B cell (primary cell): ENCODE measurements around the gene FGF6. TPM values are rescaled to one million over a fixed set of nuclear protein-coding genes. Genes with fewer than 3 reads are reported as not detected.

Experiments used
- ATAC-seq: fragments of 200-7000 bp; cut with Tn5 transposase; one replicate; pipeline ENCODE4 v1.10.0; 2021; ENCODE audit warnings: low read depth, mild to moderate bottlenecking, moderate number of reproducible peaks, moderate library complexity
- CTCF ChIA-PET: fragments of 350-600 bp; sonication (Branson Sonifier 250); formaldehyde crosslinking; loops from one replicate; lab custom pipeline; 2021; ENCODE audit warnings: antibody characterized with exemption, inconsistent platforms; lab: Charles Lee
- POLR2A ChIA-PET: fragments of 350-600 bp; sonication (Branson Sonifier 250); formaldehyde crosslinking; loops from one replicate; lab custom pipeline; 2021; ENCODE audit warnings: antibody characterized with exemption; lab: Charles Lee
- DNase-seq: peaks from one replicate; pipeline ENCODE4 v3.0.0; 2013
- H2AFZ ChIP-seq: 2 replicates; pipeline ENCODE4 v1.6.1; 2012; ENCODE audit warnings: mild to moderate bottlenecking, low read depth, low read length; ENCODE audit not compliant: insufficient read depth, poor library complexity, severe bottlenecking
- H3K27ac ChIP-seq, 2 donors: 1 replicate in 1 of 2; 2 replicates in 1 of 2; pipeline ENCODE4 v1.5.1; 2012 to 2013; ENCODE audit warnings: low read length in 2 of 2, mild to moderate bottlenecking in 2 of 2, moderate library complexity in 1 of 2
- H3K27me3 ChIP-seq, 4 experiments: fragments of 200-600 bp in 1 of 4; sonication (generic) in 1 of 4; replicated peaks in 1 of 4; 1 replicate in 2 of 4; 2 replicates in 2 of 4; pipeline versions ENCODE4 v1.6.1 to v1.7.0; 2013 to 2016; ENCODE audit warnings: low read length in 3 of 4, mild to moderate bottlenecking in 2 of 4, mixed read lengths in 1 of 4, moderate library complexity in 1 of 4; ENCODE audit not compliant: insufficient read depth in 4 of 4, control insufficient read depth in 3 of 4; ENCODE audit errors: control extremely low read depth in 1 of 4
- H3K36me3 ChIP-seq, 2 experiments: replicated peaks in 1 of 2; 1 replicate in 1 of 2; 2 replicates in 1 of 2; pipeline versions ENCODE4 v1.6.1 to v1.7.1; 2013; ENCODE audit warnings: low read length in 1 of 2; ENCODE audit not compliant: insufficient read depth in 2 of 2, control insufficient read depth in 1 of 2; ENCODE audit errors: control extremely low read depth in 1 of 2, extremely low read depth in 1 of 2
- H3K4me1 ChIP-seq, 2 donors: fragments of 200-600 bp in 1 of 2; sonication (generic) in 1 of 2; 1 replicate in 1 of 2; 2 replicates in 1 of 2; pipeline versions ENCODE4 v1.5.1 to v1.6.1; 2013 to 2017; ENCODE audit warnings: low read length in 2 of 2; ENCODE audit not compliant: control insufficient read depth in 2 of 2, insufficient read depth in 2 of 2
- H3K4me2 ChIP-seq: replicated peaks from 2 replicates; pipeline ENCODE3; 2012; ENCODE audit warnings: mild to moderate bottlenecking, low read depth, low read length; ENCODE audit not compliant: poor library complexity, severe bottlenecking
- H3K4me3 ChIP-seq, 5 experiments: fragments of 200-600 bp in 1 of 5; sonication (generic) in 1 of 5; 1 replicate in 3 of 5; 2 replicates in 2 of 5; pipeline versions ENCODE4 v1.5.1 to v1.7.0; 2011 to 2016; ENCODE audit warnings: low read length in 4 of 5, mild to moderate bottlenecking in 4 of 5, low read depth in 2 of 5, control low read depth in 1 of 5, moderate library complexity in 1 of 5; ENCODE audit not compliant: insufficient read depth in 1 of 5; ENCODE audit errors: control extremely low read depth in 1 of 5, extremely low read depth in 1 of 5
- H3K79me2 ChIP-seq: fragments of 200-600 bp; sonication (generic); one replicate; pipeline ENCODE4 v1.6.0; 2016; ENCODE audit warnings: low read length; ENCODE audit not compliant: control insufficient read depth, insufficient read depth
- H3K9ac ChIP-seq: fragments of 200-600 bp; sonication (generic); 2 replicates; pipeline ENCODE4 v1.6.1; 2017; ENCODE audit warnings: mild to moderate bottlenecking, low read length, moderate library complexity
- H3K9me3 ChIP-seq, 3 donors: one replicate each; pipeline versions ENCODE4 v1.6.1 to v1.7.1; 2013; ENCODE audit warnings: low read length in 2 of 3; ENCODE audit not compliant: control insufficient read depth in 2 of 3, insufficient read depth in 1 of 3; ENCODE audit errors: control extremely low read depth in 1 of 3
- H4K20me1 ChIP-seq: 2 replicates; pipeline ENCODE4 v1.6.0; 2012; ENCODE audit warnings: mild to moderate bottlenecking, low read length; ENCODE audit not compliant: insufficient read depth, control insufficient read depth, poor library complexity, severe bottlenecking
- H3K27ac Mint-ChIP-seq: one replicate; pipeline ENCODE4 v1.8.0; 2021; ENCODE audit warnings: mixed read lengths
- H3K27me3 Mint-ChIP-seq: one replicate; pipeline ENCODE4 v1.8.0; 2021; ENCODE audit warnings: mixed read lengths
- H3K4me1 Mint-ChIP-seq: one replicate; pipeline ENCODE4 v1.8.0; 2021; ENCODE audit warnings: mixed read lengths
- H3K4me3 Mint-ChIP-seq: one replicate; pipeline ENCODE4 v1.8.0; 2021; ENCODE audit warnings: mixed read lengths
- H3K9me3 Mint-ChIP-seq: one replicate; pipeline ENCODE4 v1.8.0; 2022; ENCODE audit warnings: mixed read lengths; ENCODE audit not compliant: insufficient read depth
- CTCF ChIP-seq: fragments of 200-600 bp; IDR thresholded peaks from one replicate; pipeline ENCODE4 v1.8.0; 2022; ENCODE audit warnings: antibody characterized with exemption, mild to moderate bottlenecking
- EZH2 ChIP-seq: IDR thresholded peaks from 2 replicates; pipeline ENCODE4 v1.6.1; 2012; ENCODE audit warnings: borderline replicate concordance, low read depth, mild to moderate bottlenecking, moderate library complexity, low read length; ENCODE audit not compliant: insufficient read depth, poor library complexity, severe bottlenecking
- WGBS: methylation state at CpG from one replicate; pipeline ENCODE4 v1.1.5; 2013; ENCODE audit warnings: missing lambda C conversion rate; ENCODE audit not compliant: insufficient coverage; 5-methylcytosine and 5-hydroxymethylcytosine counted together
- intact Hi-C: fragments of 100-400 bp; cut with micrococcal nuclease; formaldehyde crosslinking; loops from one replicate; pipeline ENCODE4 v1.10.0; 2022
- polyA plus RNA-seq: library from polyadenylated mRNA; depleted of rRNA; stranded (reverse); fragments of >200 nt; gene quantifications from 2 replicates; pipeline ENCODE4 v1.2.3, GENCODE V29; 2012
- total RNA-seq, 2 donors: library from RNA; stranded (reverse); fragments of 120-200 nt in 1 of 2; gene quantifications; 1 replicate in 1 of 2; 2 replicates in 1 of 2; pipeline versions ENCODE4 v1.2.3 to v1.2.4, GENCODE V29; 2013 to 2022

Gene FGF6
- total and polyA plus RNA-seq, 2 donors (not counting 1 experiment from before 2014, with no cell fraction given): not detected

GRCh38 chr12:4454315-4454860, 8.8 kb upstream of the FGF6 start:
- Mint-ChIP-seq H3K27me3 (peaks cover 41% of the 10 kb centered on the region), H3K4me3 (no peak overlapping the region), H3K27ac (no peak overlapping the region), H3K9me3 (peaks cover 2% of the 10 kb centered on the region), H3K4me1 (no peaks in the 10 kb centered on the region)
- Histone ChIP-seq H3K9ac (no peak overlapping the region), H3K36me3 (no peaks in the 10 kb centered on the region), H3K4me1 (no peaks in the 10 kb centered on the region), H3K27ac (no peak overlapping the region), H3K9me3 (peaks cover 0 to 5% (median 0%) of the 10 kb centered on the region in 3 donors), H3K4me3 (no peak overlapping the region), H3K4me2 (no peak overlapping the region), H4K20me1 (no peaks in the 10 kb centered on the region), H2AFZ (no peak overlapping the region), H3K27me3 (peaks cover 0 to 20% (median 5%) of the 10 kb centered on the region in 4 experiments), H3K79me2 (no peaks in the 10 kb centered on the region)
- TF ChIP-seq EZH2 (no peak), CTCF (no peak)
- no peak for DNase-seq
- ChIA-PET CTCF (no interaction called here), POLR2A (no interaction called here)
- 100% methylated on average over 2 of the region's 4 CpGs for WGBS
- ATAC-seq: no peak
- intact Hi-C loops: no loop called here

GRCh38 chr12:4451694-4452093, 6.1 kb upstream of the FGF6 start:
- intact Hi-C loops: no loop called here
- ChIA-PET POLR2A (no interaction called here), CTCF (no interaction called here)
- H3K4me2 ChIP-seq: no peak overlapping the region
- H3K4me1 Mint-ChIP-seq: no peaks in the 10 kb centered on the region
- H3K36me3 ChIP-seq: no peaks in the 10 kb centered on the region
- no peak overlapping the region for H2AFZ ChIP-seq
- H3K27me3 ChIP-seq: peaks cover 0 to 20% (median 8%) of the 10 kb centered on the region in 4 experiments
- no peak overlapping the region for H3K4me3 Mint-ChIP-seq
- ATAC-seq (no peak), DNase-seq (no peak)
- no peaks in the 10 kb centered on the region for H3K79me2 ChIP-seq
- peaks cover 2% of the 10 kb centered on the region for H3K9me3 Mint-ChIP-seq
- H4K20me1 ChIP-seq: no peaks in the 10 kb centered on the region
- H3K27ac ChIP-seq: no peak overlapping the region
- H3K27me3 Mint-ChIP-seq: peaks cover 49% of the 10 kb centered on the region
- H3K9me3 ChIP-seq: peaks cover 0 to 5% (median 0%) of the 10 kb centered on the region in 3 donors
- no peaks in the 10 kb centered on the region for H3K4me1 ChIP-seq
- WGBS: 85% methylated on average over 7 of the region's 7 CpGs
- TF ChIP-seq EZH2 (no peak), CTCF (no peak)
- H3K27ac Mint-ChIP-seq: no peak overlapping the region
- no peak overlapping the region for H3K9ac ChIP-seq
- H3K4me3 ChIP-seq: no peak overlapping the region
